ENCODE measurements around the gene ADAMTS13. TPM values are rescaled to one million over a fixed set of nuclear protein-coding genes. Genes with fewer than 3 reads are reported as not detected.

ADAMTS13 gene
- total RNA-seq, 1 donor from 2014 or later: 3.5 TPM

GRCh38 chr9:133403766-133404453 is 18.3 kb upstream of the ADAMTS13 start:
- H3K36me3 ChIP-seq: peaks cover 23 to 42% of the 10 kb centered on the region in 2 donors
- H3K27me3 ChIP-seq: no peaks in the 10 kb centered on the region
- H3K9me3 ChIP-seq: no peaks in the 10 kb centered on the region
- intact Hi-C loops (cut with DNase I): no loop called here
- TF ChIP-seq CTCF (IDR thresholded peaks at IDR 0.05): peak in 2 of 3 experiments; percentile 20 to 26
- H3K27ac ChIP-seq: no peak overlapping the region
- no peak overlapping the region for H3K4me3 ChIP-seq
- H3K4me1 ChIP-seq: no peaks in the 10 kb centered on the region
- no peak for DNase-seq (ENCODE audit: low spot score in 2 of 2)

- Histone ChIP-seq H3K9me3 (no peaks in the 10 kb centered on the region), H3K4me3 (no peak overlapping the region), H3K4me1 (no peaks in the 10 kb centered on the region), H3K27me3 (no peaks in the 10 kb centered on the region), H3K27ac (no peak overlapping the region), H3K36me3 (peaks cover 23 to 47% of the 10 kb centered on the region in 2 donors)
- no peak for TF ChIP-seq CTCF (IDR thresholded peaks at IDR 0.05)
- DNase-seq (ENCODE audit: low spot score in 2 of 2): no peak
- intact Hi-C loops (cut with DNase I): loop anchor here (5.0 kb wide), 1 partner anchor 323 kb away; no protein-coding TSS in a partner anchor
These were observed 17.6 kb upstream of the ADAMTS13 start for GRCh38 chr9:133404454-133405002.

DNA sequence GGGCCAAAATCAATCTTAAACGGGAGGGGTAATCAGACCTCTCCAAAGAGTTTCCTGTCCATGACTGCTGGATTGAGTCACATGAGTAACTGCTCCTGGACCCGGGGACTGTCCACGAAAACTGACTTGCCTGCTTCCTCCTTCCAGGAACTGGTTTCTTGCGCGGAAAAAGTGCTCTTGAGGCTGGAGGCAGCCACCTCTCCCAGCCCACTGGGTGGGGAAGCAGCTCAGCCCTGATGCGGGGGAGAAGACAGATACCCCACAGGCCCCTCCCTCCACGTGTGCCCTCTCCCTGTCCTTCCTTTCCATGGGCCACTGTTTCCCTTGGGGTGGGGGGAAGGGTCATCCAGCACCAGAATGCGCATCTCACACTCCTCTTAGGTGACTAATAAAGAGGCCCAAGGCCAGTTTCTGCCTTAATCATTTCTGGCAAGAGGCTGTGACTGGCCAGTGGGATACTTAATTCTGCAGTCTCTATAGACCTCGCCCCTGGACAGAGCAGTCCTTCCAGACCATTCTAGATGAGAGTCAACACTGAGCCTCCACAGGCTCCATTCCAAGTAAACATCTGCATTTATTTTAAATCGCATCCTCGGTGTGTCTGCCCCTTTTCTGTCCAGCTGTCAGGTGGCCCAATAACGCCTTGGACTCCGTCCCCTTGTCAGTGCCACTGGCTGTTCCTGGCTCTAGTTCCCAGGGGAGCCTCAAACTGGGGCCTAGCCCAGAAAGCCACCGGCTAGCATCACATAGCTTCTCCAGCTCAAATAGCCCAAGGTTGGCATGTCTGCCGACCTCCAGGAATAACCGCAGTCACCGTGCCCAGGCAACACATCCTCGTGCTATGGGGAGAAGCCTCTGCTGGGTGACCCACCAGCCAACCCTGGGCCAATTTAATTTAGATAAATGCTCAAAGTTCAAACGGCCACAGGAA is 16.4 kb upstream of the ADAMTS13 start:
- TF ChIP-seq CTCF (IDR thresholded peaks at IDR 0.05): no peak
- DNase-seq (ENCODE audit: low spot score in 2 of 2): no peak
- Histone ChIP-seq H3K36me3 (peaks cover 33 to 56% of the 10 kb centered on the region in 2 donors), H3K4me1 (no peaks in the 10 kb centered on the region), H3K4me3 (no peak overlapping the region), H3K27me3 (no peaks in the 10 kb centered on the region), H3K9me3 (no peaks in the 10 kb centered on the region), H3K27ac (no peak overlapping the region)
- intact Hi-C loops (cut with DNase I): loop anchor here (1.0 to 5.0 kb wide), 2 partner anchors 81 to 322 kb away; no protein-coding TSS in a partner anchor

- H3K27me3 ChIP-seq: no peaks in the 10 kb centered on the region
- peak; percentile 16 to 79 for DNase-seq (ENCODE audit: low spot score in 2 of 2)
- H3K4me3 ChIP-seq: no peak overlapping the region
- no peaks in the 10 kb centered on the region for H3K4me1 ChIP-seq
- peak; percentile 84 to 87 (median 87) for TF ChIP-seq CTCF (IDR thresholded peaks at IDR 0.05)
- intact Hi-C loops (cut with DNase I): loop anchor here (1.0 to 5.0 kb wide), 2 partner anchors 80 to 321 kb away; no protein-coding TSS in a partner anchor
- no peak overlapping the region for H3K27ac ChIP-seq
- H3K9me3 ChIP-seq: no peaks in the 10 kb centered on the region
- H3K36me3 ChIP-seq: peaks cover 43 to 66% of the 10 kb centered on the region in 2 donors
These were observed 15.5 kb upstream of the ADAMTS13 start for GRCh38 chr9:133406480-133407307.

DNA sequence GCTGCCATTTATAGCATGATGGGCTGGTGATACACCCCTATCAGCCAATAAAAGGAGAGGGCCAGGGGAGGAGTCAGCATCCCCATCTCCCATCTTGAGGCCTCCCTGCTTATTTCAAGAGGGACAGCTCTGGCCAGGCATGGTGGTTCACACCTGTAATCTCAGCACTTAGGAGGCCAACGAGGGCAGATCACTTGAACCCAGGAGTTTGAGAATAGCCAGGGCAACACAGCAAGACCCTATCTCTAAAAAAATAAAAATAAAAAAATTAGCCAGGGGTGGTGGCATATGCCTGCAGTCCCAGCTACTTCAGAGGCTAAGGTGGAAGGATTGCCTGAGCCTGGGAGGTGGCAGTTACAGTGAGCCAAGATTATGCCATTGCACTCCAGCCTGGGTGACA is 14.1 kb upstream of the ADAMTS13 start:
- Histone ChIP-seq H3K4me1 (no peaks in the 10 kb centered on the region), H3K4me3 (no peak overlapping the region), H3K27me3 (no peaks in the 10 kb centered on the region), H3K36me3 (peaks cover 56 to 79% of the 10 kb centered on the region in 2 donors), H3K27ac (no peak overlapping the region), H3K9me3 (no peaks in the 10 kb centered on the region)
- TF ChIP-seq CTCF (IDR thresholded peaks at IDR 0.05): no peak
- no peak for DNase-seq (ENCODE audit: low spot score in 2 of 2)
- intact Hi-C loops (cut with DNase I): loop anchor here (5.0 kb wide), 1 partner anchor 319 kb away; no protein-coding TSS in a partner anchor
